Fibroblast of mammary gland (primary cell): ENCODE measurements around the gene OR2A7.
"Not testable (repeated sequence)": the region's sequence is repeated elsewhere in the genome, so short reads cannot be mapped to it uniquely, and the experiment has no call there.

Experiments
- DNase-seq: peaks from one replicate; pipeline ENCODE4 v3.0.0-alpha.2; 2010; ENCODE audit warnings: low read depth
- H3K4me3 ChIP-seq: 2 replicates; pipeline ENCODE4 v1.5.1; 2011; ENCODE audit warnings: low read depth, mild to moderate bottlenecking, low read length, moderate library complexity; ENCODE audit not compliant: control insufficient read depth

The OR2A7 gene

GRCh38 chr7:144264692-144265091, at the start of gene OR2A7:
Gene OR2A7 (minus strand): TSS chr7:144264792. CDS start chr7:144259628, 5,164 bp downstream.
- H3K4me3 ChIP-seq, DNase-seq: not testable (repeated sequence)

GRCh38 chr7:144311872-144312469, 47.4 kb upstream of the OR2A7 start, which contains the start of gene OR2A1:
Gene OR2A1 (plus strand): TSS chr7:144312419. CDS start chr7:144318125, 5,706 bp downstream.
- not testable (repeated sequence) for DNase-seq, H3K4me3 ChIP-seq

- H3K4me3 ChIP-seq, DNase-seq: not testable (repeated sequence)
These were observed 46.6 kb upstream of the OR2A7 start for GRCh38 chr7:144311218-144311617.

- not testable (repeated sequence) for H3K4me3 ChIP-seq, DNase-seq
These were observed 45.1 kb upstream of the OR2A7 start for GRCh38 chr7:144309702-144310101.

GRCh38 chr7:144305156-144305555, 40.6 kb upstream of the OR2A7 start:
- not testable (repeated sequence) for H3K4me3 ChIP-seq, DNase-seq

- DNase-seq, H3K4me3 ChIP-seq: not testable (repeated sequence)
These were observed 39.0 kb upstream of the OR2A7 start for GRCh38 chr7:144303607-144304006.

GRCh38 chr7:144302578-144303303, 38.1 kb upstream of the OR2A7 start:
- H3K4me3 ChIP-seq, DNase-seq: not testable (repeated sequence)

GRCh38 chr7:144293794-144294499, 29.4 kb upstream of the OR2A7 start:
- not testable (repeated sequence) for H3K4me3 ChIP-seq, DNase-seq

GRCh38 chr7:144292384-144293161, 28.0 kb upstream of the OR2A7 start:
- not testable (repeated sequence) for H3K4me3 ChIP-seq, DNase-seq

GRCh38 chr7:144291607-144292006, 27.0 kb upstream of the OR2A7 start:
- H3K4me3 ChIP-seq, DNase-seq: not testable (repeated sequence)

- H3K4me3 ChIP-seq, DNase-seq: not testable (repeated sequence)
These were observed 22.7 kb upstream of the OR2A7 start for GRCh38 chr7:144287171-144287784.

GRCh38 chr7:144283716-144284115, 19.1 kb upstream of the OR2A7 start:
- not testable (repeated sequence) for H3K4me3 ChIP-seq, DNase-seq

- H3K4me3 ChIP-seq, DNase-seq: not testable (repeated sequence)
These were observed 17.9 kb upstream of the OR2A7 start for GRCh38 chr7:144282490-144282889.

GRCh38 chr7:144281981-144282380, 17.4 kb upstream of the OR2A7 start:
- not testable (repeated sequence) for DNase-seq, H3K4me3 ChIP-seq

GRCh38 chr7:144280010-144280409, 15.4 kb upstream of the OR2A7 start:
- not testable (repeated sequence) for DNase-seq, H3K4me3 ChIP-seq

- not testable (repeated sequence) for H3K4me3 ChIP-seq, DNase-seq
These were observed 10.7 kb upstream of the OR2A7 start for GRCh38 chr7:144275281-144275680.

- H3K4me3 ChIP-seq, DNase-seq: not testable (repeated sequence)
These were observed 4.6 kb upstream of the OR2A7 start, which contains the start of gene CTAGE8 for GRCh38 chr7:144269188-144269587. Gene CTAGE8 (minus strand): TSS chr7:144269288. CDS start chr7:144269250, 38 bp downstream.

GRCh38 chr7:144262128-144262527, 2.5 kb downstream of the OR2A7 start:
- H3K4me3 ChIP-seq, DNase-seq: not testable (repeated sequence)
